ENCODE results near the gene MYH2. TPM values are rescaled to one million over a fixed set of nuclear protein-coding genes. Genes with fewer than 3 reads are reported as not detected.

The MYH2 gene
- total and polyA plus RNA-seq, 2 of the 13 experiments (the other 11 are each of a cell fraction or from before 2014, with no cell fraction given): not detected

DNA sequence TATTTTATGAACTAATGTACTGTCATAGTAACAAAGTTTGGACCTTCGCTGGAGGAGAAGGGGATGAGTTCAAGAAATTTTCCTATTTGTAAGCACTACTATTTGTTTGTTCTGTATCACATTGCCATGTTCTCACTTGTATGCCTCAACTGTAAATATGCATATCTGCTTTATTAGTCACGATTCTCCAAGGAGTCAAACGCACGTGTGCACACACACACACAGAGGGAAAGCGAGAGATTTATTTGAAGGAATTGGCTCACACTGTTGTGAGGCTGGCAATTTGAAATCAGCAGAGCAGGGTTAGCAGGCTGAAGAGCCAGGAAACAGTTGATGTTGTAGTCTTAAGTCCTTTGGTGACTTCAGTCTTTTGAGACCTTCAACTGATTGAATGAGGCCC, 24.9 kb upstream of the MYH2 start (continued):
- TF ChIP-seq ZBTB42 (CRISPR knock-in tag; IDR thresholded peaks at IDR 0.05) (no peak), ZNF780A (CRISPR knock-in tag; IDR thresholded peaks at IDR 0.05) (no peak), ZNF225 (CRISPR knock-in tag; IDR thresholded peaks at IDR 0.05) (no peak), ZNF749 (CRISPR knock-in tag; IDR thresholded peaks at IDR 0.05; ENCODE audit: borderline replicate concordance) (no peak)

DNA sequence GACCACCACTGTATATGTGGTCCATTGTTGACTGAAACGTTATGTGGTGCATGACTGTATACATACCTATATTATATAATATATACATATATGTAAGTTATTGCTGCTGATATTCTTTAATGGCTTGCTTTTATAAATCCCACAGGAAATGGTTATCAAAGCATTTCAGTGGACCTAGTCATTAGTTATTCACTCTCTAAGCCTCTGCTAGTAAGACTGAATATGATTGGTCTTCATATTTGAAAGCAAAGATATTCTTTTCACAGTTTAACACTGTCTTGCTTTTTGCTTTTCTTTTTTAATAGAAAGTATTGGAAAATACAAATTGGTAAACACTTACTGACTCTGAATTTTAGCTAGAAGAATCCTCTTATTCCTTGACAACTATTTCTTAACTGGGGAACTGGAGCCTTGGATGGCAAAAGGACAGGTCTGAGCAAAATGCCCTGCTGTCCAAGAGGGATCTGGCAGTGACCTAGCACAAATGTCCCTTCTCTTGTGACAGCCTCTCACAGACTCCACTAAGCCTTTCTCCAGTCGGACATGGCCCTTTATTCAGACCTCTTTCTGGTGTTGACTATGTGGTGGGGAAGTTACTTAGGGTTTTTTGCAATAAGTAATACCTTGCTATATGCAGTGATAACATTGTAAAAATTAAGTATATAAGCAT, 14.7 kb upstream of the MYH2 start:
- CTCF ChIA-PET (ENCODE audit: low intra/inter-chr PET ratio, low total read pairs): no interaction called here
- BruUV-seq (replicated peaks): no TSS peak
- intact Hi-C loops (cut with micrococcal nuclease; ENCODE audit: unreplicated experiment) (no loop called here), in situ Hi-C loops (cut with HindIII; ENCODE audit: extremely low pct_ligation_motif_present, low pct_unique_long_range_greater_than_20kb) (no loop called here)
- Histone ChIP-seq H3K79me2 (ENCODE audit: insufficient read depth, low read length) (no peaks in the 10 kb centered on the region), H3K4me2 (ENCODE audit: low read depth, low read length) (no peak overlapping the region), H3K9ac (ENCODE audit: insufficient read depth, low read depth, low read length) (no peak overlapping the region), H3K4me1 (ENCODE audit: insufficient read depth, low read length) (no peaks in the 10 kb centered on the region), H3K4me3 (replicated peaks in 1 of 3; ENCODE audit: insufficient read depth in 1 of 3, low read depth in 2 of 3, low read length in 3 of 3) (no peak overlapping the region), H3K36me3 (replicated peaks in 1 of 2; ENCODE audit: control insufficient read depth in 1 of 2, insufficient read depth in 2 of 2, low read length in 2 of 2) (no peaks in the 10 kb centered on the region), H3K27me3 (ENCODE audit: control insufficient read depth in 1 of 2, insufficient read depth in 2 of 2, low read length in 2 of 2) (peaks cover 0 to 6% of the 10 kb centered on the region in 2 experiments; a peak in 3 of 5 replicates), H4K20me1 (ENCODE audit: insufficient read depth, low read length) (no peaks in the 10 kb centered on the region), H3K9me3 (ENCODE audit: low read length) (no peaks in the 10 kb centered on the region), H3K27ac (ENCODE audit: extremely low read length, insufficient read depth, low read length) (no peak overlapping the region), H2AFZ (ENCODE audit: low read length) (no peak overlapping the region)
- DNase-seq (ENCODE audit: low spot score) (no peak), ATAC-seq (no peak), FAIRE-seq (no peak)
- WGBS (ENCODE audit: low lambda C conversion rate): 4% methylated on average over 2 of the region's 2 CpGs
- TF ChIP-seq PHB2 (IDR thresholded peaks at IDR 0.05; ENCODE audit: partially characterized antibody) (no peak), TCF7 (IDR thresholded peaks at IDR 0.05; ENCODE audit: low read depth) (no peak), SOX5 (CRISPR knock-in tag; IDR thresholded peaks at IDR 0.05; ENCODE audit: borderline replicate concordance) (no peak), MZF1 (CRISPR knock-in tag; IDR thresholded peaks at IDR 0.05; ENCODE audit: borderline replicate concordance) (no peak), NFKB2 (CRISPR knock-in tag; IDR thresholded peaks at IDR 0.05; ENCODE audit: borderline replicate concordance) (no peak), TOPORS (CRISPR knock-in tag; IDR thresholded peaks at IDR 0.05) (no peak), HIVEP1 (CRISPR knock-in tag; IDR thresholded peaks at IDR 0.05) (no peak), ZNF530 (CRISPR knock-in tag; IDR thresholded peaks at IDR 0.05; ENCODE audit: low read depth) (no peak), ZNF589 (CRISPR knock-in tag; conservative IDR thresholded peaks at IDR 0.05) (no peak), ZNF234 (CRISPR knock-in tag; conservative IDR thresholded peaks at IDR 0.05) (no peak), TCF7L2 (IDR thresholded peaks at IDR 0.05; ENCODE audit: low read depth, low read length) (no peak)
- TF ChIP-seq, protein P1, sequence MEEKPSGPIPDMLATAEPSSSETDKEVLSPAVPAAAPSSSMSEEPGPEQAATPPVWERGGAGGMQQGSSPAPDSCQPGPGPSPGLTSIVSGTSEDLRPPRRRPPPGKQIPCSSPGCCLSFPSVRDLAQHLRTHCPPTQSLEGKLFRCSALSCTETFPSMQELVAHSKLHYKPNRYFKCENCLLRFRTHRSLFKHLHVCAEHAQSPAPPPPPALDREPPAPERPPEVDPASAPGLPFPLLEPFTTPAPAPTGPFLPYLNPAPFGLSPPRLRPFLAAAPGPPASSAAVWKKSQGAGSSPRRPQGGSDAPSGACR (CRISPR knock-in tag; IDR thresholded peaks at IDR 0.05): no peak
- TF ChIP-seq, protein P2, sequence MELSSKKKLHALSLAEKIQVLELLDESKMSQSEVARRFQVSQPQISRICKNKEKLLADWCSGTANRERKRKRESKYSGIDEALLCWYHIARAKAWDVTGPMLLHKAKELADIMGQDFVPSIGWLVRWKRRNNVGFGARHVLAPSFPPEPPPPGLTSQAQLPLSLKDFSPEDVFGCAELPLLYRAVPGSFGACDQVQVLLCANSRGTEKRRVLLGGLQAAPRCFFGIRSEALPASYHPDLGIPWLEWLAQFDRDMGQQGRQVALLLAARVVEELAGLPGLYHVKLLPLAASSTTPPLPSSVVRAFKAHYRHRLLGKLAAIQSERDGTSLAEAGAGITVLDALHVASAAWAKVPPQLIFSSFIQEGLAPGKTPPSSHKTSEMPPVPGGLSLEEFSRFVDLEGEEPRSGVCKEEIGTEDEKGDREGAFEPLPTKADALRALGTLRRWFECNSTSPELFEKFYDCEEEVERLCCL (CRISPR knock-in tag; IDR thresholded peaks at IDR 0.05; ENCODE audit: borderline replicate concordance): no peak
- POLR2A ChIA-PET: no interaction called here

All from HepG2 (cell line).